Common myeloid progenitor, CD34-positive (primary cell): Measurements from ENCODE around the gene DENR.
"Not testable (repeated sequence)": the region's sequence is repeated elsewhere in the genome, so short reads cannot be mapped to it uniquely, and the experiment has no call there.

ENCODE experiments used
- CTCF ChIA-PET: fragments of 350-600 bp; sonication (Branson Sonifier 250); formaldehyde crosslinking; loops from one replicate; lab custom pipeline; 2021; ENCODE audit warnings: antibody characterized with exemption; lab: Charles Lee
- POLR2A ChIA-PET: fragments of 350-600 bp; sonication (Branson Sonifier 250); formaldehyde crosslinking; loops from one replicate; lab custom pipeline; 2021; ENCODE audit warnings: antibody characterized with exemption; lab: Charles Lee
- DNase-seq, 3 donors: peaks; one replicate each; pipeline versions ENCODE4 v3.0.0 to v3.0.0-alpha.2; 2013
- H3K27ac ChIP-seq, 2 experiments: 1 replicate in 1 of 2; 2 replicates in 1 of 2; pipeline ENCODE4 v1.7.0; 2013; ENCODE audit warnings: inconsistent platforms in 2 of 2, low read length in 2 of 2, mild to moderate bottlenecking in 2 of 2, low read depth in 1 of 2, moderate library complexity in 1 of 2; ENCODE audit not compliant: severe bottlenecking in 2 of 2, insufficient read depth in 1 of 2, poor library complexity in 1 of 2
- H3K27me3 ChIP-seq, 5 experiments: replicated peaks in 2 of 5; 1 replicate in 3 of 5; 2 replicates in 2 of 5; pipeline versions ENCODE4 v1.6.1 to v1.7.0; 2013; ENCODE audit warnings: low read length in 4 of 5, mild to moderate bottlenecking in 2 of 5, moderate library complexity in 2 of 5, inconsistent platforms in 1 of 5; ENCODE audit not compliant: insufficient read depth in 5 of 5, control insufficient read depth in 4 of 5
- H3K36me3 ChIP-seq, 4 experiments: 1 replicate in 2 of 4; 2 replicates in 2 of 4; pipeline versions ENCODE4 v1.6.1 to v1.7.0; 2013; ENCODE audit warnings: low read length in 3 of 4, control low read depth in 1 of 4, mild to moderate bottlenecking in 1 of 4; ENCODE audit not compliant: control insufficient read depth in 4 of 4, insufficient read depth in 4 of 4
- H3K4me1 ChIP-seq, 4 experiments: 1 replicate in 3 of 4; 2 replicates in 1 of 4; pipeline versions ENCODE4 v1.6.1 to v1.7.1; 2013; ENCODE audit warnings: low read length in 3 of 4, mild to moderate bottlenecking in 3 of 4, control low read depth in 1 of 4, inconsistent platforms in 1 of 4, moderate library complexity in 1 of 4; ENCODE audit not compliant: control insufficient read depth in 4 of 4, insufficient read depth in 4 of 4; ENCODE audit errors: control extremely low read depth in 1 of 4
- H3K4me3 ChIP-seq, 7 experiments: 1 replicate in 4 of 7; 2 replicates in 3 of 7; pipeline versions ENCODE4 v1.5.1 to v1.7.0; 2013; ENCODE audit warnings: mild to moderate bottlenecking in 7 of 7, low read length in 6 of 7, moderate library complexity in 6 of 7, inconsistent platforms in 2 of 7, low read depth in 2 of 7, control low read depth in 1 of 7; ENCODE audit not compliant: insufficient read depth in 4 of 7, control insufficient read depth in 1 of 7; ENCODE audit errors: extremely low read depth in 1 of 7
- H3K9me3 ChIP-seq, 5 experiments: 1 replicate in 4 of 5; 2 replicates in 1 of 5; pipeline versions ENCODE4 v1.6.1 to v1.7.1; 2013; ENCODE audit warnings: low read length in 4 of 5, mild to moderate bottlenecking in 2 of 5, inconsistent platforms in 1 of 5, low read depth in 1 of 5, moderate library complexity in 1 of 5; ENCODE audit not compliant: control insufficient read depth in 4 of 5, insufficient read depth in 2 of 5; ENCODE audit errors: control extremely low read depth in 1 of 5
- WGBS: methylation state at CpG from one replicate; pipeline ENCODE4 v1.1.5; 2013; ENCODE audit not compliant: insufficient coverage; 5-methylcytosine and 5-hydroxymethylcytosine counted together

Gene DENR

GRCh38 chr12:122793685-122794106 lies 41.1 kb downstream of the DENR start:
- 16% methylated on average over 6 of the region's 10 CpGs for WGBS
- CTCF ChIA-PET, result interaction anchor here (0.8 to 3.2 kb wide), 28 partner anchors 10 to 448 kb away, joined by 3 to 18 read pairs (median 4); partner anchors contain the start of gene HIP1R
- Histone ChIP-seq H3K27me3 (no peaks in the 10 kb centered on the region), H3K36me3 (no peaks in the 10 kb centered on the region), H3K27ac (no peak overlapping the region), H3K4me3 (peak overlapping the region in 2 of 7 experiments; percentile 4 to 32), H3K9me3 (no peaks in the 10 kb centered on the region), H3K4me1 (peaks cover 0 to 2% (median 0%) of the 10 kb centered on the region in 4 experiments)
- DNase-seq, result peak; percentile 74 to 86 (median 84)
- POLR2A ChIA-PET, result interaction anchor here (0.6 kb wide), 1 partner anchor 293 kb away, joined by 3 read pairs; no protein-coding TSS in a partner anchor

DNA sequence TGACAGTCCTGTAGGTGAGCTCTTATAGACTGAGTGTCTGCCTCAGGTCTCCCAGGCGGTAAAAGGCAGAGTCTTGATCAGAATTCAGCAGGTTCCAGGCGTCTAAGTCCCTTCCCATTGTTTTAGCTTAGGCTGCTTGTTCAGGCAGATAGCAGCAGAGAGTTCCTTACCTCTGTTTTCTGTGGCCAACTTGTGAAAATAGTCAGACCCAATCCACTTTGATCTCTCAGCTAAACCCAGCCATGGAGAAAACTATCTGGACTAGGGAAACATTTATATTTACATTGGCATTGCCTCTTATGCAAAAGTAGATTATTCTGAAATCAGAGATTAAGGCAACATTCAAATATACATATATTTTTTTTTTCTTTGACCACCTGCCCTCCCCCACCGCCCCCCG lies 43.2 kb downstream of the DENR start:
- Histone ChIP-seq H3K9me3 (no peaks in the 10 kb centered on the region), H3K27me3 (no peaks in the 10 kb centered on the region), H3K27ac (no peak overlapping the region), H3K4me3 (no peak overlapping the region), H3K4me1 (peaks cover 0 to 13% (median 5%) of the 10 kb centered on the region in 4 experiments), H3K36me3 (no peaks in the 10 kb centered on the region)
- DNase-seq, result no peak
- ChIA-PET POLR2A (interaction anchor here (0.5 kb wide), 1 partner anchor 132 kb away, joined by 4 read pairs; no protein-coding TSS in a partner anchor), CTCF (interaction anchor here (0.9 to 1.2 kb wide), 4 partner anchors 52 to 160 kb away, joined by 3 to 4 read pairs (median 3); no protein-coding TSS in a partner anchor)
- WGBS, result 97% methylated on average over 2 of the region's 4 CpGs

GRCh38 chr12:122799641-122800243 lies 47.1 kb downstream of the DENR start:
- H3K4me1 ChIP-seq, result peaks cover 0 to 11% (median 5%) of the 10 kb centered on the region in 4 experiments
- H3K9me3 ChIP-seq, result no peaks in the 10 kb centered on the region
- CTCF ChIA-PET, result interaction anchor here (0.6 to 1.5 kb wide), 6 partner anchors 12 to 527 kb away, joined by 3 read pairs; no protein-coding TSS in a partner anchor
- no peaks in the 10 kb centered on the region for H3K36me3 ChIP-seq
- 48% methylated on average over 3 of the region's 13 CpGs for WGBS
- peak overlapping the region in 1 of 7 experiments; percentile 7 for H3K4me3 ChIP-seq
- POLR2A ChIA-PET, result interaction anchor here (0.6 kb wide), 1 partner anchor 8 kb away, joined by 4 read pairs; no protein-coding TSS in a partner anchor
- H3K27ac ChIP-seq, result no peak overlapping the region
- peak; percentile 14 to 79 (median 74) for DNase-seq
- H3K27me3 ChIP-seq, result no peaks in the 10 kb centered on the region

- DNase-seq, result no peak
- Histone ChIP-seq H3K9me3 (no peaks in the 10 kb centered on the region), H3K36me3 (peaks cover 0 to 2% (median 0%) of the 10 kb centered on the region in 4 experiments), H3K27ac (no peak overlapping the region), H3K4me1 (peaks cover 0 to 11% (median 5%) of the 10 kb centered on the region in 4 experiments), H3K4me3 (no peak overlapping the region), H3K27me3 (no peaks in the 10 kb centered on the region)
- WGBS, result 82% methylated on average over 3 of the region's 7 CpGs
- CTCF ChIA-PET, result interaction anchor here (1.3 to 2.4 kb wide), 3 partner anchors 11 to 143 kb away, joined by 3 to 8 read pairs (median 6); no protein-coding TSS in a partner anchor
- POLR2A ChIA-PET, result no interaction called here
These were observed 51.3 kb downstream of the DENR start for GRCh38 chr12:122803937-122804336.

GRCh38 chr12:122804957-122805356 lies 52.3 kb downstream of the DENR start:
- H3K27me3 ChIP-seq, H3K4me1 ChIP-seq, POLR2A ChIA-PET, H3K9me3 ChIP-seq, H3K27ac ChIP-seq, H3K4me3 ChIP-seq, DNase-seq, H3K36me3 ChIP-seq: not testable (repeated sequence)
- CTCF ChIA-PET, result interaction anchor here (1.3 kb wide), 1 partner anchor 11 kb away, joined by 5 read pairs; no protein-coding TSS in a partner anchor
- 100% methylated on average over 1 of the region's 9 CpGs for WGBS

DNA sequence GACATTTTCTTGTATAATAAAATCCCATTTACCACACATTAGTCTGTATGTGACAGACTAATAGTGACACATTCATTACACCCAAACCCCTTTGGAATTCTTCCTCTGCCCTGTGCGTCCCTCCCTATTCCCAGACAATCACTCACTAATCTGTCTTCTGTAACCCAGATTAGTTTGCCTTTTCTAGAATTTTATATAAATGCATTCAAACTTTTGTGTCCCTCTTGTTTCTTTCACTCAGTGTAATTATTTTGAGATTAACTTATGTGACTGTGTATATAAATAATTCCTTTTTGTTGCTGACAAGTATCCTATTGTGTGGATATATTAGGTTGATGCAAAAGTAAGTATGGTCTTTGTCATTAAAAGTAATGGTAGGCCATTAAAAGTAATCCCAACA lies 55.0 kb downstream of the DENR start:
- Histone ChIP-seq H3K4me1 (no peaks in the 10 kb centered on the region), H3K27ac (no peak overlapping the region), H3K36me3 (peaks cover 0 to 2% (median 0%) of the 10 kb centered on the region in 4 experiments), H3K4me3 (no peak overlapping the region), H3K9me3 (no peaks in the 10 kb centered on the region), H3K27me3 (no peaks in the 10 kb centered on the region)
- ChIA-PET POLR2A (interaction anchor here (0.7 kb wide), 1 partner anchor 8 kb away, joined by 4 read pairs; no protein-coding TSS in a partner anchor), CTCF (interaction anchor here (1.1 to 1.9 kb wide), 2 partner anchors 13 to 26 kb away, joined by 3 to 6 read pairs; no protein-coding TSS in a partner anchor)
- no peak for DNase-seq
- 100% methylated on average over 1 of the region's 1 CpG for WGBS

- Histone ChIP-seq H3K27me3 (no peaks in the 10 kb centered on the region), H3K4me1 (peaks cover 0 to 8% (median 7%) of the 10 kb centered on the region in 4 experiments), H3K36me3 (peaks cover 0 to 2% (median 0%) of the 10 kb centered on the region in 4 experiments), H3K27ac (no peak overlapping the region), H3K4me3 (no peak overlapping the region), H3K9me3 (no peaks in the 10 kb centered on the region)
- DNase-seq, result no peak
- 100% methylated on average over 2 of the region's 3 CpGs for WGBS
- ChIA-PET CTCF (no interaction called here), POLR2A (no interaction called here)
These were observed 59.2 kb downstream of the DENR start for GRCh38 chr12:122811777-122812176.
